ENCODE data around the gene CWC27.

DNA sequence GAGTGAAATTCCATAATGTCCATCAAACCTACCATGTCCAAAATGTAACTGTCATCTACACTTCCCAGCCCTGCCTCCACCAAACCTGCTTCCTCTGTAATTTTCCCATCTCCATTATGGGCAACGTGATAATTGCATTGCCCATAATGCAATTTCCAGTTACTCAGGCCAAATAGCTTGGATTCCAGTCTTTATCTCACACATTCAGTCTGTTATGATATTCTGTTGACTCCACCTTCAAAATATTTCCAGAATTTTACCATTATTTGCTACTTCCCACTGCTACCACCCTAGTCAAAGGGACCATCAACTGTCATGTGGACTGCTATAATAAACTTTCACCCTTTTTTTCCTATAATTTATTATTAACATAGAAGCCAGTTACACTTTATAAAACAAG lies 256.0 kb downstream of the CWC27 start:
- TF ChIP-seq POLR2AphosphoS5 (IDR thresholded peaks at IDR 0.05; ENCODE audit: low read depth, low read length) (no peak), POU2F2 (IDR thresholded peaks at IDR 0.05; ENCODE audit: low read depth, low read length) (no peak), POLR2A (IDR thresholded peaks at IDR 0.05; ENCODE audit: low read depth, low read length) (no peak), TAF1 (IDR thresholded peaks at IDR 0.05; ENCODE audit: low read depth, low read length) (no peak), SPI1 (IDR thresholded peaks at IDR 0.05; ENCODE audit: low read depth, low read length) (no peak)
